Activated naive CD4-positive, alpha-beta T cell treated with Interleukin-2 at 50 U/mL for 16 hours (primary cell): ENCODE measurements around the gene LYZL1.
"Not testable (repeated sequence)": the region's sequence is repeated elsewhere in the genome, so short reads cannot be mapped to it uniquely, and the experiment has no call there.

Experiments
- DNase-seq: peaks from one replicate; pipeline ENCODE4 v3.0.0-alpha.2; 2020

The LYZL1 gene

GRCh38 chr10:29337526-29337925, 48.7 kb downstream of the LYZL1 start:
- DNase-seq: not testable (repeated sequence)

- DNase-seq: no peak
These were observed 54.8 kb downstream of the LYZL1 start for GRCh38 chr10:29343607-29344038.

- DNase-seq: no peak
These were observed 55.4 kb downstream of the LYZL1 start for GRCh38 chr10:29344073-29344820.

- DNase-seq: no peak
These were observed 56.5 kb downstream of the LYZL1 start for GRCh38 chr10:29345144-29345909.

- no peak for DNase-seq
These were observed 57.0 kb downstream of the LYZL1 start for GRCh38 chr10:29345910-29346209.

GRCh38 chr10:29346296-29347001, 57.6 kb downstream of the LYZL1 start:
- DNase-seq: no peak

- no peak for DNase-seq
These were observed 60.0 kb downstream of the LYZL1 start for GRCh38 chr10:29348836-29349235.

GRCh38 chr10:29353305-29353704, 64.4 kb downstream of the LYZL1 start:
- DNase-seq: no peak

- DNase-seq: no peak
These were observed 65.2 kb downstream of the LYZL1 start for GRCh38 chr10:29353887-29354561.

GRCh38 chr10:29355411-29355991, 66.6 kb downstream of the LYZL1 start:
- DNase-seq: no peak

GRCh38 chr10:29356931-29357330, 68.1 kb downstream of the LYZL1 start:
- DNase-seq: no peak

- DNase-seq: no peak
These were observed 69.2 kb downstream of the LYZL1 start for GRCh38 chr10:29358010-29358616.

GRCh38 chr10:29360215-29360853, 71.5 kb downstream of the LYZL1 start:
- DNase-seq: not testable (repeated sequence)
